Suppressor macrophage (primary cell): Measurements from ENCODE around the gene GLI1.

Experiments used
- DNase-seq, 4 experiments: peaks; one replicate each; pipeline ENCODE4 v3.0.0-alpha.2; 2020 to 2022

Gene GLI1

GRCh38 chr12:57520053-57520818, 60.7 kb downstream of the GLI1 start, which contains the start of gene DDIT3:
Gene DDIT3 (minus strand): TSS chr12:57520514. CDS start chr12:57517406, 3,108 bp downstream.
- peak; percentile 100 for DNase-seq

GRCh38 chr12:57521525-57522010, 62.0 kb downstream of the GLI1 start:
- DNase-seq = no peak
